C4-2B (cell line): ENCODE results near the gene HERC4.

Experiments used
- CTCF ChIP-seq: fragments of 450-650 bp; conservative IDR thresholded peaks from 2 replicates; pipeline ENCODE4 v1.5.1; 2017; ENCODE audit warnings: mild to moderate bottlenecking
- ZFX ChIP-seq: fragments of 450-650 bp; IDR thresholded peaks from 2 replicates; pipeline ENCODE4 v1.6.1; 2017

- no peak for TF ChIP-seq CTCF
- no peak for TF ChIP-seq ZFX
These were observed 138.7 kb downstream of the HERC4 start for GRCh38 chr10:67936416-67936815.
